Measurements from ENCODE around the gene CDH1.
A peak's percentile ranks its signal among the peaks of the same experiment; 100 is the strongest.
"Not testable (repeated sequence)": the region's sequence is repeated elsewhere in the genome, so short reads cannot be mapped to it uniquely, and the experiment has no call there.

Gene CDH1

DNA sequence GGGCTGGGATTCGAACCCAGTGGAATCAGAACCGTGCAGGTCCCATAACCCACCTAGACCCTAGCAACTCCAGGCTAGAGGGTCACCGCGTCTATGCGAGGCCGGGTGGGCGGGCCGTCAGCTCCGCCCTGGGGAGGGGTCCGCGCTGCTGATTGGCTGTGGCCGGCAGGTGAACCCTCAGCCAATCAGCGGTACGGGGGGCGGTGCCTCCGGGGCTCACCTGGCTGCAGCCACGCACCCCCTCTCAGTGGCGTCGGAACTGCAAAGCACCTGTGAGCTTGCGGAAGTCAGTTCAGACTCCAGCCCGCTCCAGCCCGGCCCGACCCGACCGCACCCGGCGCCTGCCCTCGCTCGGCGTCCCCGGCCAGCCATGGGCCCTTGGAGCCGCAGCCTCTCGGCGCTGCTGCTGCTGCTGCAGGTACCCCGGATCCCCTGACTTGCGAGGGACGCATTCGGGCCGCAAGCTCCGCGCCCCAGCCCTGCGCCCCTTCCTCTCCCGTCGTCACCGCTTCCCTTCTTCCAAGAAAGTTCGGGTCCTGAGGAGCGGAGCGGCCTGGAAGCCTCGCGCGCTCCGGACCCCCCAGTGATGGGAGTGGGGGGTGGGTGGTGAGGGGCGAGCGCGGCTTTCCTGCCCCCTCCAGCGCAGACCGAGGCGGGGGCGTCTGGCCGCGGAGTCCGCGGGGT lies at the start of gene CDH1:
CDH1 (plus strand) TSS at position 247 of the 684 bp plus-strand sequence; CDS start at position 371, 124 bp downstream.
- DNase-seq (ENCODE audit: low read depth) = no peak
- no peak within 1 kb of the TSS for H3K4me3 ChIP-seq (ENCODE audit: low read depth, low read length)

GRCh38 chr16:68689921-68690320 lies 47.2 kb upstream of the CDH1 start:
- H3K4me3 ChIP-seq (ENCODE audit: low read depth, low read length) = no peak overlapping the region
- DNase-seq (ENCODE audit: low read depth) = no peak

DNA sequence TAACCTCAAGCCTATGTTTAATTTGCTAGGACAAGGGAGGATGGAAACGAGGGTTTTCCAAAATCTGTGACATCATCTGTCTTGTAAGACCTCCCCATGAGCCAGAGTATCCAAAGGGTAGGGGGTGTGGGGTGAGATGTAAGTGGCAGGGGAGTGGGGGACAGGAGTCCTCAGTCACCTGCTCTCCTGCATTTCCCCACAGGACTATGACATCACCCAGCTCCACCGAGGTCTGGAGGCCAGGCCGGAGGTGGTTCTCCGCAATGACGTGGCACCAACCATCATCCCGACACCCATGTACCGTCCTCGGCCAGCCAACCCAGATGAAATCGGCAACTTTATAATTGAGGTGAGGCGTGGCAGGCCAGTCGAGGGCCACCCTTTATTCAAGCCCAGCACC lies 41.5 kb upstream of the CDH1 start:
- H3K4me3 ChIP-seq (ENCODE audit: low read depth, low read length) = no peak overlapping the region
- DNase-seq (ENCODE audit: low read depth) = no peak

DNA sequence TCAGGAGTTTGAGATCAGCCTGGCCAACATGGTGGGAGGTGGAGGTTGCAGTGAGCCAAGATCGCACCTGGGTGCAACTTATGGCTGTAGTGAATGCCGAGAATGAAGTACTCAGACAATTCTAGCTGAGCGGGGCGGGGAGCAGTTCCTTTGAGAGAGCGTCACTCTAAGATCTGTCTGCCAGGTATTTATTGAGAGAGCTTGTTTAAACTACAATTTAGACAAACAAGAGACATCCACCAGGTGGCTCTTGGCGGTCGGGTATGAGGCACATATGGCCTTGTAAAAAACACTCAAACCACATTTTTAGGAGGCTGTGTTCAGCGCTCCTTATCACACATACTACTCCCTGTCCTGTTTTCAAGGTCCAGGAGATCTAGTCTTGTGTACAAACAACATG lies 40.6 kb upstream of the CDH1 start:
- no peak for DNase-seq (ENCODE audit: low read depth)
- H3K4me3 ChIP-seq (ENCODE audit: low read depth, low read length) = no peak overlapping the region

DNA sequence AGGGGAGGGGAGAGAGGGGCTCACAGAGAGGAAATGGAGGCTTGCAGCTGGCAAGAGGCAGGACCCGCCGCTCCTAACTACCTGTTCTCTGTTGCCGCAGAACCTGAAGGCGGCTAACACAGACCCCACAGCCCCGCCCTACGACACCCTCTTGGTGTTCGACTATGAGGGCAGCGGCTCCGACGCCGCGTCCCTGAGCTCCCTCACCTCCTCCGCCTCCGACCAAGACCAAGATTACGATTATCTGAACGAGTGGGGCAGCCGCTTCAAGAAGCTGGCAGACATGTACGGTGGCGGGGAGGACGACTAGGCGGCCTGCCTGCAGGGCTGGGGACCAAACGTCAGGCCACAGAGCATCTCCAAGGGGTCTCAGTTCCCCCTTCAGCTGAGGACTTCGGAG lies 39.0 kb upstream of the CDH1 start:
- H3K4me3 ChIP-seq (ENCODE audit: low read depth, low read length) = no peak overlapping the region
- DNase-seq (ENCODE audit: low read depth) = no peak

DNA sequence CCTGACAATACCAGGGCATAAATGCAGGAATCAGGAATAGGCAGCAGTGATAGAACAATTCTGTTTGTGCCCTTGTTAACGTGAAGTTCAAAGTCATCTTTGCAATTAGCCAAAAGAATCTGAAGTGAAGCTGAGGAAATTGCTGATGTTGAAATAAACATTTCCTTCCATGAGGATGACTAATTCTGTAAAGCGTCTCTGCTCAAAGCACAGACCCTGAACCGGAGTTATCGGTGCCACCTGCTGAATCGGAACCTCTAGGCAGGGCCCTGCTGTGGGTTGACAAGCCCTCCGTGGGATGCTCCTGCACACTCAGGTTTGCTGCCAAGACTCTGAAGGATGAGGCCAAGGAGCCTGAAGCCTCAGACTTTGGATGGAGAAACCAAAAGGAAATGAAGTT lies 37.0 kb upstream of the CDH1 start:
- DNase-seq (ENCODE audit: low read depth) = no peak
- H3K4me3 ChIP-seq (ENCODE audit: low read depth, low read length) = no peak overlapping the region

GRCh38 chr16:68700831-68701230 lies 36.3 kb upstream of the CDH1 start:
- no peak for DNase-seq (ENCODE audit: low read depth)
- no peak overlapping the region for H3K4me3 ChIP-seq (ENCODE audit: low read depth, low read length)

DNA sequence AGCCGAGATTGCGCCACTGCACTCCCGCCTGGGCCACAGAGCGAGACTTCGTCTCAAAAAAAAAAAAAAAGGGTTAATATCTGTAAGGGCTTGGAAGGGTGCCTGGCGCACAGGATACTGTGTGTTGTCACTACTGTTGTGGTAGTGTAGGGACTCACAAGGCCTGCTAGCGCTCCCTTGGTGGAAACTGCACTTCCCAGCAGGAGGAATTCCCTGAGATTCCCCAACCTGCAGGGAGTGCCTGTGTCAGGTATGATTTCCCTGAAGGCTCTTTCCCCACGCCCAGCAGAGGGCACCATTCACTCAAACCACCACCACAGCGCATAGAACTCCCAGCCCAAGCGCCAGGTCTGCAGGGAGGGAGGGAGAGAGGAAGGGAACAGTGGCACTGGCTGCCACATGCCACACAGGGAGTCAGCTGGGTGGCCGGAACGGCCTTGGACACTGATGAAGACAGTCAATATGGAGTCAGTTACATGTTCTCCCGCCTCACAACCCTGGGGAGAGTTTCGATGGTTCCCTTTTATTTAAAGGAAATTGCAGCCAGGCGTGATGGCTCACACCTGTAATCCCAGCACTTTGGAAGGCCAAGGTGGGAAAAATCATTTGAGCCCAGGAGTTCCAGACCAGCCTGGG lies 32.7 kb upstream of the CDH1 start:
- H3K4me3 ChIP-seq (ENCODE audit: low read depth, low read length) = no peak overlapping the region

DNA sequence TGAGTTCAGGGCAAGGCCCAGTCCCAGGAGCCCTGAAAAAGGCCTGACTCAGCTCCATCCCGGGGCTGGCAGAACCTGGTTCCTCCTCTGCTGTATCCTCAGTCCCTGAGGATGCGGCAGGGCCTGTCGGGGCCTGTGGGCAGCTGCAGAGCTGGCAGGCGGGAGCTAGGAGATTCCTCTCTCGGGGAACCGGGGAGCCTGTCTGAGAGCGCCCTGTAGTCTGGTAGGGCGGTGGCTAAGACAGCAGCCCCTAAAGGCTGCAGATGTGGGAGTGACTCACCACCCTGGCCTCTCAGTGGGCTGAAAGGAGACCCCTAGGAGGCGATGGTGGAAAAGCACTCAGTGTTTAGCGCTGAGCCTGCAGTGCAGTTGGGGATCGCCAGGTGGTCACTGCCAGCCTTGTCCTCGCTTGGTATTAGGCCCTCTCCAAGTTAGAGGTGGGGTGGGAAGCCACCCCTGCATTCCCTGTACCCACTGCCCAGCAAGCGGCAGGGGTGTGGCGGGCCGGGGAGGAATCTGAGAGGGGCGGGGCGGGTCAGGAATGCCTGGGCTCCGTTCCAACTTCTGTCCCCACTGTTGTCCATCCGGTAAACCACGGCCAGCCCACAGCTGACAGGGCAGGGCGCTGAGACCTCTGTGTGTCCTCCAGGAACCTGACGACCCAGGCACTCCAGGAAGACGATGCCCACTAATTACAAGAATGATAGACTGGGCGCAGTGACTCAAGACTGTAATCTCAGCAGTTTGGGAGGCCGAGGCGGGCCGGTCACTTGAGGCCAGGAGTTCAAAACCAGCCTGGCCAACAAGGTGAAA lies 29.5 kb upstream of the CDH1 start:
- DNase-seq (ENCODE audit: low read depth) = peak; percentile 11
- H3K4me3 ChIP-seq (ENCODE audit: low read depth, low read length) = no peak overlapping the region

More for the DNA sequence above, 32.7 kb upstream of the CDH1 start:
- DNase-seq (ENCODE audit: low read depth) = no peak

DNA sequence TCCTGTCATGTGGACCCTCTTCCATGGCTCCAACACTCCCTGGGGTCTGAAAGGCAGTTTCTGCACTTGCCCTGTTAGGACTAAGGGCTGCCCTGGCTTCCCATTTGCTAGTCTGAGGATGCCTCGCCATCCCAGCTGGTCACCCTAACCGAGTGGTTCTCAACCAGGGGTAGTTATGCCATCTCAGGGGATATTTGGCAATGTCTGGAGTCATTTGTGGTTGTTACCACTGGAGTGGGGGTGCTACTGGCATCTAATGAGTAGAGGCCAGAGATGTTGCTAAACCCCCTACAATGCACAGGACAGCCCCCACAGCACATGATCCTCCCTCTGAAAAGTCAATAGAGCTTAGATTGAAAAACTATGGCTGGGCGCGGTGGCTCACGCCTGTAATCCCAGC lies 26.9 kb upstream of the CDH1 start:
- no peak overlapping the region for H3K4me3 ChIP-seq (ENCODE audit: low read depth, low read length)
- DNase-seq (ENCODE audit: low read depth) = no peak

GRCh38 chr16:68711421-68712139 lies 25.5 kb upstream of the CDH1 start:
- no peak overlapping the region for H3K4me3 ChIP-seq (ENCODE audit: low read depth, low read length)
- DNase-seq (ENCODE audit: low read depth) = no peak

- DNase-seq (ENCODE audit: low read depth) = no peak
- H3K4me3 ChIP-seq (ENCODE audit: low read depth, low read length) = no peak overlapping the region
Observed at GRCh38 chr16:68713361-68713760, 23.7 kb upstream of the CDH1 start.

- DNase-seq (ENCODE audit: low read depth) = no peak
Observed at GRCh38 chr16:68715471-68715870, 21.6 kb upstream of the CDH1 start.

DNA sequence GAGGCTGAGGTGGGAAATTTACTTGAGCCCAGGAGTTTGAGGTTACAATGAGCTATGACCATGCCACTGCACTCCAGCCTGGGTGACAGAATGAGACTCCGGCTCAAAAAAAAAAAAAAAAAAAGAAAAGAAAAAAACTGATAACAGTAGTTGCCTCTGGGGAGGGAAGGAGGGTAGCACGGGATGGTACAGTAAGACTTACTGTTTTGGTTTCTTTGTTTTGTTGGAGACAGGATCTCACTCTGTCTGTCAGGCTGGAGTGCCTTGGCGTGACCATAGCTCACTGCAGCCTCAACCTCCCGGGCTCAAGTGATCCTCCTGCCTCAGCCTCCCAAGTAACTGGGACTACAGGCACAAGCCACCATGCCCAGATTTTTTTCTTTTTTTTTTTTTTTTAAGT lies 20.6 kb upstream of the CDH1 start:
- not testable (repeated sequence) for H3K4me3 ChIP-seq (ENCODE audit: low read depth, low read length); DNase-seq (ENCODE audit: low read depth)

More at GRCh38 chr16:68715471-68715870, 21.6 kb upstream of the CDH1 start:
- H3K4me3 ChIP-seq (ENCODE audit: low read depth, low read length) = no peak overlapping the region

- no peak overlapping the region for H3K4me3 ChIP-seq (ENCODE audit: low read depth, low read length)
- no peak for DNase-seq (ENCODE audit: low read depth)
Observed at GRCh38 chr16:68717684-68718083, 19.4 kb upstream of the CDH1 start.

DNA sequence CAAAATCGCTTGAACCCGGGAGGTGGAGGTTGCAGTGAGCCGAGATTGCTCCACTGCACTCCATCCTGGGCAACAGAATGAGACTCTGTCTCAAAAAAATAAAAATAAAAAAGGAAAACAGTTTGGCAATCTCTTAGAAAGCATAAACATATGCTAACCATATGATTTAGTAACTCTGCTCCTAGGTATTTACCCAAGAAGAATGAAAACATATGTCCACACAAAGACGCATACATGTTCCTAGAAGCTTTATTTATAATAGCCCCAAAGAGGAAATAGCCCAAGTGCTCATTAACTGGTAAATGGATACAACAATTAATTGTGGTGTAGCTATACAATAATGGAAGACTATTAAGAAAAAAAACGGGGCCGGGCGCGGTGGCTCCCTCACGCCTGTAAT lies 18.5 kb upstream of the CDH1 start:
- no peak overlapping the region for H3K4me3 ChIP-seq (ENCODE audit: low read depth, low read length)
- no peak for DNase-seq (ENCODE audit: low read depth)

- no peak for DNase-seq (ENCODE audit: low read depth)
- H3K4me3 ChIP-seq (ENCODE audit: low read depth, low read length) = no peak overlapping the region
Observed at GRCh38 chr16:68719993-68720489, 17.1 kb upstream of the CDH1 start.

DNA sequence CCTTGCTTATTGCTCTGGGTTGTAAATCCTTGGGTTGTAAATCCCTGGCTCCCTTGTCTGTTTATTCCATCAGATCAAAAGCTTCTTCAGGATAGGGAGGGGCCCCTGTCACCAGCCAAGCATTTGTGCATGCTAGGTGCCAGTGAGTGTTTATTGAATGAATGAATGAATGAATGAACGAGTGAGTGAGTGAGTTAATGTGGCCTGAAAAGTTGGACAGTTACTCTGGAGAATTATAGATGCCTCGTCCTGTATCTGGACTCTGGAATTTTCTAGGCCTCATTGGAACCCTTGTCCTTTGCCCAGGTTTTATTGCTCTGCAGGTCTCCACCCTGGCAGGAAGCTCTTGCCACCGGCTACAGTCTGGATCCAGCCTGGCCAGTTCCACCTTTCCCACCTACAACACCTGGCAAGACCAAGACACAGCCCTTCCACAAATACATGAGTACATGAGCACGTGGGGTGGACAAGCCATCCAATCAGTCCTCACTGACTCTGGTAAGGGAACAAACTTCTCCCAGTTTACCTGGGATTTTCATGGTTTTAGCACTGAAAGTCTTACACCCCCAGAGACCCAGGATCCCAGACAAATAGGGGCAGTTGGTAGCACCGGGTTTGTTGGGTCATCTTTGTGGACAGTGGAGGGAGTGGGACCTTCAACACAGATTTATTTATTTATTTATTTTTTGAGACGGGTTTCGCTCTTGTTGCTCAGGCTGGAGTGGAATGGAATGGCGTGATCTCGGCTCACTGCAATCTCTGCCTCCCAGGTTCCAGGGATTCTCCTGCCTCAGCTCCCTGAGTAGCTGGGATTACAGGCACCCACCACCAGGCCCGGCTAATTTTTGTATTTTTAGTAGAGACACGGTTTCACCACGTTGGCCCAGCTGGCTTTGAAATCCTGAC lies 14.7 kb upstream of the CDH1 start:
- DNase-seq (ENCODE audit: low read depth) = no peak

GRCh38 chr16:68724797-68725196 lies 12.3 kb upstream of the CDH1 start:
- DNase-seq (ENCODE audit: low read depth) = no peak

More for the DNA sequence above, 14.7 kb upstream of the CDH1 start:
- H3K4me3 ChIP-seq (ENCODE audit: low read depth, low read length) = no peak overlapping the region

More at GRCh38 chr16:68724797-68725196, 12.3 kb upstream of the CDH1 start:
- H3K4me3 ChIP-seq (ENCODE audit: low read depth, low read length) = no peak overlapping the region

Data from skeletal muscle cell (primary cell).